Caki2 (cell line): Measurements from ENCODE around the gene BFAR. TPM values are rescaled to one million over a fixed set of nuclear protein-coding genes. Genes with fewer than 3 reads are reported as not detected.
"Not testable (repeated sequence)": the region's sequence is repeated elsewhere in the genome, so short reads cannot be mapped to it uniquely, and the experiment has no call there.

Experiments used
- DNase-seq: peaks from one replicate; pipeline ENCODE4 v3.0.0-alpha.2; 2015; ENCODE audit warnings: low read depth
- in situ Hi-C: cut with HindIII; loops from 2 replicates; pipeline ENCODE4 v1.10.0; 2016; ENCODE audit warnings: low sequenced_read_pairs, low pct_unique_long_range_greater_than_20kb, mixed read lengths
- total RNA-seq: library from RNA; depleted of rRNA; stranded (reverse); fragments of >200 nt; shearing (Covaris generic); gene quantifications from 2 replicates; pipeline ENCODE4 v1.2.3, GENCODE V29; 2014; ENCODE audit warnings: low replicate concordance; rRNA removed

The BFAR gene
- total RNA-seq, 1 experiment from 2014 or later = 167 TPM

DNA sequence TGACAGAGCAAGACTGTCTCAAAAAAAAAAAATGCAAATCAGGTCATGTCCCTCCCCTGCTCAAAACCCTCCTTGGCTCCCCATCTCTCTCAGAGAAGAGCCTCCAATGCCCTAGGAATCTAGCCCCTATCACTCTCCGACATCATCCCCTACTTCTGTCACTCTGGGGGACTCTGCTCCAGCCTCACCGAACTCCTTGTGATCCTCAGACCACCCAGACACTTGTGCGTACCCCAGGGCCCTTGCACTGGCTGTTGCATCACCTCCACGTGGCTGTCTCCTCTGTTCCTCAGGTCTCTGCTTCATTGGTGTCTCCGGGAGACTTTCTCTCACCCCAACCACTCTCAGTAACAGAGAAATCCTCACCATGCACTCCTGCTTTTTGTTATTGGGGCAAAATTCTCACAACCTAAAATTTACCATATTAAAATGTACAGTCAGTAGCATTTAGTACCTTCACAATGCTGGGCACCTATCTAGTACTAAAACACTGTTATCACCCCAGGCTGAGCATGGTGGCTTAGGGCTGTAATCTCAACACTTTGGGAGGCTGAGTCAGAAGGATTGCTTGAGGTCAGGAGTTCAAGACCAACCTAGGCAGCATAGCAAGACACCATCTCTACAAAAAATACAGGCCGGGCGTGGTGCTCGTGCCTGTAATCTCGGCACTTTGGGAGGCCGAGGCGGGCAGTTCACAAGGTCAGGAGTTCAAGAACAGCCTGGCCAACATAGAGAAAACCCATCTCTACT, 46.2 kb downstream of the BFAR start:
- DNase-seq = no peak
- in situ Hi-C loops = no loop called here

DNA sequence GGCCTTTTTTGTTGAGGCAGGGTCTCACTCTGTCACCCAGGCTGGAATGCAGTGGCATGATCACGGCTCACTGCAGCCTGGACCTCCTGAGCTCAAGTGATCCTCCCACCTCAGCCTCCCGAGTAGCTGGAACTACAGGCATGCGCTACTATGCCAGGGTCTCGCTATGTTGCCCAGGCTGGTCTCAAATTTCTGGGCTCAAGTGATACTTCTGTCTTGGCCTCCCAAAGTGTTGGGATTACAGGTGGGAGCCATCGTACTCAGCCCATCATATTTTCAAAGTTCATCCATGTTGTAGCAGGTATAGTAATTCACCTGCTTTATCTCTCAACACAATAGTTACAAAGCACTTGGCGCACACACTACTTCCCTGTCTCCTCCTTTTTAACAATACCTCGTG, 47.6 kb downstream of the BFAR start:
- DNase-seq, in situ Hi-C loops: not testable (repeated sequence)

DNA sequence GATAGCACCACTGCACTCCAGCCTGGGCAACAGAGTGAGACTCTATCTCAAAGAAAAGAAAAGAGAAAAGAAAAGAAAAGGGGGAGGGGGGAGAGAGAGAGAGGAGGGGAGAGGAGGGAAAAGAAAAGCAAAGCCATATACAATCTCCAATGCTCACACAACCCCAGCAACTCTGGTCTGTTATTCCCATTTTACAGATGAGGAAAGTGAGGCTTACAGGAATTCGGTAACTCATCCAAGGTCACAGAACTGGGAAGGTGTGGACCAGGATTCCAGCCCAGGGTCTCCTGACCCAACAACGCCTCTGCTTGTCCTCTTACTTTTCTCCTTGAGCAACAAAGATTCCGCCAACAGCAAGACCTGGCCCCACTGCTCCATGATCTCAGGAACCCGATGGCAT, 48.4 kb downstream of the BFAR start:
- no peak for DNase-seq
- in situ Hi-C loops = no loop called here

DNA sequence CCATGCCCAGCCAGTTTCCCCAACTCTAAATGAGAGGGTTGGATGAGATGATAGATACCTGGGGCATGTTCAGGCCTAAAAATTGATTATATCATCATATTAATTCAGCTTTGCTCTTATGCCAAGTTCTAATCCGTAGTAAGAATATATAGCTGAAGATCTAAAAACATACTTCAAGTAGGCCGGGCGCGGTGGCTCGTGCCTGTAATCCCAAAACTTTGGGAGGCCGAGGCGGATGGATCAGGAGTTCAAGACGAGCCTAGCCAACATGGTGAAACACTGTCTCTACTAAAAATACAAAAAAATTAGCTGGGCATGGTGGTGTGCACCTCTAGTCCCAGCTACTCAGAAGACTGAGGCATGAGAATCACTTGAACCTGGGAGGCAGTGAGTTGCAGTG, 49.4 kb downstream of the BFAR start:
- in situ Hi-C loops = no loop called here
- no peak for DNase-seq

DNA sequence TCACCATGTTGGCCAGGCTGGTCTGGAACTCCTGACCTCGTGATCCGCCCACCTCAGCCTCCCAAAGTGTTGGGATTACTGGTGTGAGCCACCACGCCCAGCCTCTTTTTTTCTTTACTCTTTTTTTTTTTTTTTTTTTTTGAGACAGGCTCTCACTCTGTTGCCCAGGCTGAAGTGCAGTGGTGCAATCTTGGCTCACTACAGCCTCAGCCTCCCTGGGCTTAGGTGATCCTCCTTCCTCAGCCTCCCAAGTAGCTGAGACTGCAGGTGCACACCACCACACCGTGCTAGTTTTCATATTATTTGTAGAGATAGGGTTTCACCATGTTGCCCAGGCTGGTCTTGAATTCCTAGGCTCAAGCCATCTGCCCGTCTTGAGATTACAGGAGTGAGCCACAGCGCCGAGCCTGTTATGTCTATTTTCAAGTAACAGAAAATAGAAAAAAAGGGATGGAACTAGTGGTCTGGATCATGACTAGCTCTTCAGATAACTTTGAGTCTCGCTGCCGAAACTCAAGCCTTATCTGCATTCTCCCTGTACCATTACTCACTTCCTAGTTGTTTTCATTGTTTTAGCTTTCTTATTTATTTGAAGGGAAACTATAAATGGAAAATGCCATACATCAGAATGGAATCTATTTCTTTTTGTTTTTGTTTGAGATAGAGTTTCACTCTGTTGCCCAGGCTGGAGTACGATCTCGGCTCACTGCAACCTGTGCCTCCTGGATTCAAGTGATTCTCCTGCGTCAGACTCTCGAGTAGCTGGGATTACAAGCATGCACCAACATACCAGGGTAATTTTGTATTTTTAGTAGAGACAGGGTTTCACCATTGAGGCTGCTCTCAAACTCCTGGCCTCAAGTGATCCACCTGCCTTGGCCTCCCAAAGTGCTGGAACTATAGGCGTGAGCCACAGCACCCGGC, 53.4 kb downstream of the BFAR start:
- in situ Hi-C loops, DNase-seq: not testable (repeated sequence)

DNA sequence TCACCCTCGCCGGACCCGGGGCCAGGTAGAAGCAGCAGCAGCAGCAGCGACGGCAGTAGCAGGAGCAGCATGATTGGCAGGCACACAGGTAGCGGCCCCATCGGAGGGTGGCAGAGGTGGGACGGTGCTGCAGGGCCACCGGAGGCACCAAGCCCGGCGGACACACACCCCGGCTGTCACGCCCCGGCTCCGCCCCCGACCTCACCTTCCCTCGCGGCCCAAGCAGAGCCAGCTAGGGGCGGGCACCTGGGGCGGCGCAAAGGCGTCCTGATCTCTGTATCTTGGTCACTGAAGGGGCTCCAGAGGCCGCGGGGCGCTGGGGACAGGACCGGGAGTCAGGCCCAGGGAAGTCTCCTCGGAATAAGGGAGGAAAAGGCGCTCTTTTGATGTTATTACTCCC, 61.4 kb downstream of the BFAR start, which contains the start of gene PLA2G10:
PLA2G10 (minus strand) TSS at position 180 of the 400 bp plus-strand sequence; CDS start at position 101, 79 bp downstream.
- in situ Hi-C loops, DNase-seq: not testable (repeated sequence)

DNA sequence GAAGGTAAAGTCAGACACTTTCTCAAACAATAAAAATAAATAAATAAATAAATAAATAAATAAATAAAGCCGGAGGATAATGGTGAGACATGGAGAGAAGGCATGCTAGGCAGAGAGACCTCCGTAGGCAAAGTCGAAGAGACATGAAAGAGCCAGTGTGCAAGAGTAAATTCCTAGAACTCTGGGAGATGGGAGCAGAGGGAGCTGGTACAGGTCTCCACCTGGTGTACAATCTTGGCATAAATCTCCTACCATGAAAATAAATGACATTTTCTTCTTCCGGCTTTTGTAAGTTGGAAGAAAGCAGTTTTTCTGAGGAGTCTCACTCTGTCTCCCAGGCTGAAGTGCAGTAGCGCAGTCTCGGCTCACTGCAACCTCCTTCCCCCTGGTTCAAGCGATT, 69.1 kb downstream of the BFAR start:
- DNase-seq, in situ Hi-C loops: not testable (repeated sequence)

DNA sequence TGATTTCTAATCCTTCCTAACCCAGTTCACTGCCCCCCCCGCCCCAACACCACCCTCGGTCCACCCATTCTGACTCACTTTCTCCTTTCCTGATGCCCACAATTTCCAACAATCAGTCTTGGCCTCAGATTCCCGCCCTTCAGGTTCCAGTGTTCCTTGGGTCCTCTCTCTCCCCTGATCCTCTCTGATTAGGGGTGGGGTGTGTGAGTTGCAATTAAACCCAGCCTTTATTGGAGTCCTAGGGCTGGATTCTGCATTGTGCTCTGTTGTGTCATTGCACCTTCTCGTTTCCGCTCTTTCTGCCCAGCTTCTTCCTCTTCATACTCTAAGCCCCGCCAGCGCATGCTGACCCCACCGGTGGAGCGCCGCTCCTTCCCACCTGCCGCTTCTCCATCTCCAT, 69.9 kb downstream of the BFAR start:
- in situ Hi-C loops, DNase-seq: not testable (repeated sequence)

DNA sequence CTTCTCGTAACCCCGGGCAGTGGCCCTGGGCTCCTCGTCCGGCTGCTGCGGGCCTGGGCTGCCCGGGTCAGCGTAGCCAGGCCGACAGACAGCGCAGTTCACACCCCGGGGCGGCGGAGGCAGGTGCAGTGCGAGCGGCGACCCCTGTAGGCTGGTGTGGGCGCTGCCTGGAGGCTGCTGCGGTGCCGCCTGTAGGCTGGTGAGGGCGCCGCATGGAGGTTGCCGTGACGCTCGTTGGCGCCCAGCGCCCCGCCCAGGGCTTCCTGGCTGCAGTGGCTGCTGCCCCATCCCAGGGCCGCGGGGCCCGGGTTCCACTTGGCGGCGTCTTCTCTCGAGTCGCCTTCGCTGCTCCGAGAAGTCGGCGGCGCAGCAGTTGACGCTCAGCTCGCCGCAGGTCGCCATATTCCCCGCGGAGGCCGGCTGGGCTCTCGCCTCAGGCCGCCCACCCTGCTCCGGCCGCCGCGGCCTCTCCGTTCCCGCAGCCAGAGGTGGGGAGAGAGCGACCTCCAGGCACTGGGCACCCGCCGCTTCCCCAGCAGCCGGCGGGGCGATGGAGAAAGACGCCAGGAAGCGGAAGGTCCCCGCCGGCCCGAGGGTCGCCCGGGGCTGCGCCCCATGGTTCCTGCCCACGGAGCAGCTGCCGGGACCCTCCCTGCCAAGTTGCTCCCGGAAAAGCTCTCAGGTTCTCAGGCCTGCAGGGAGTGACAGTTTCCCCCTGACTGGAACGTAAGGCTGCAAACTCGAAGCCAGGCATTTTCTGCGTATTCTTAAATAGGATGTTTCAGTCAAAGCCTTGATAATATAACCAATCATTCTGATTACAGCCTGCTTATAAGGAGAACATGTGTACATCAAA, 70.6 kb downstream of the BFAR start, which contains the start of gene NPIPA3:
NPIPA3 (plus strand) TSS at position 256 of the 856 bp plus-strand sequence. CDS start 5,533 bp downstream, outside the sequence.
- DNase-seq, in situ Hi-C loops: not testable (repeated sequence)

Other genes with a start within 250 kb of the BFAR start
- 12.9 and 25.9 TPM in 2 replicates for gene PARN, start 2.7 kb upstream of the BFAR start, total RNA-seq
- not detected in 2 replicates for gene PLA2G10, start 61.4 kb downstream of the BFAR start, total RNA-seq
- 0.74 TPM in 1 of 2 replicates, not detected in the other for gene NPIPA3, start 70.5 kb downstream of the BFAR start, total RNA-seq
- 0.74 TPM in 1 of 2 replicates, not detected in the other for gene NPIPA2, start 109.6 kb downstream of the BFAR start, total RNA-seq
- gene NOMO1, start 200.8 kb downstream of the BFAR start, total RNA-seq = 87.7 and 130 TPM in 2 replicates